Fibroblast of lung (primary cell): ENCODE results near the gene C1orf52. TPM values are rescaled to one million over a fixed set of nuclear protein-coding genes. Genes with fewer than 3 reads are reported as not detected.

Source experiments
- DNase-seq, 2 donors: peaks; one replicate each; pipeline versions ENCODE4 v3.0.0 to v3.0.0-alpha.2; 2010; ENCODE audit warnings: low read depth in 2 of 2
- H2AFZ ChIP-seq: 2 replicates; pipeline ENCODE4 v1.5.1; 2012; ENCODE audit warnings: low read length, control low read depth, inconsistent platforms
- H3K27ac ChIP-seq: 2 replicates; pipeline ENCODE4 v1.5.1; 2011; ENCODE audit warnings: low read length, control low read depth; ENCODE audit not compliant: insufficient read depth
- H3K27me3 ChIP-seq: 2 replicates; pipeline ENCODE4 v1.5.1; 2011; ENCODE audit warnings: mild to moderate bottlenecking, low read length; ENCODE audit not compliant: control insufficient read depth, insufficient read depth
- H3K36me3 ChIP-seq: 2 replicates; pipeline ENCODE4 v1.5.1; 2011; ENCODE audit warnings: low read length; ENCODE audit not compliant: control insufficient read depth, insufficient read depth
- H3K4me1 ChIP-seq: 2 replicates; pipeline ENCODE4 v1.5.1; 2011; ENCODE audit warnings: low read length; ENCODE audit not compliant: control insufficient read depth, insufficient read depth; ENCODE audit errors: extremely low read depth
- H3K4me2 ChIP-seq: 2 replicates; pipeline ENCODE4 v1.5.1; 2011; ENCODE audit warnings: low read length, control low read depth; ENCODE audit not compliant: insufficient read depth; ENCODE audit errors: extremely low read depth
- H3K4me3 ChIP-seq, 4 experiments: fragments of 200-600 bp in 1 of 4; sonication (generic) in 1 of 4; replicated peaks in 1 of 4; 2 replicates each; pipeline ENCODE4 v1.5.1; 2011 to 2016; ENCODE audit warnings: low read length in 4 of 4, low read depth in 3 of 4, mild to moderate bottlenecking in 3 of 4, control low read depth in 2 of 4, inconsistent platforms in 1 of 4, mixed read lengths in 1 of 4; ENCODE audit not compliant: insufficient read depth in 1 of 4; ENCODE audit errors: control extremely low read depth in 1 of 4
- H3K79me2 ChIP-seq: 2 replicates; pipeline ENCODE4 v1.5.1; 2012; ENCODE audit warnings: mild to moderate bottlenecking, low read length, inconsistent platforms; ENCODE audit not compliant: control insufficient read depth, insufficient read depth
- H3K9ac ChIP-seq: 2 replicates; pipeline ENCODE4 v1.5.1; 2011; ENCODE audit warnings: mild to moderate bottlenecking, low read length, control low read depth; ENCODE audit not compliant: insufficient read depth
- H3K9me3 ChIP-seq: 2 replicates; pipeline ENCODE4 v1.5.1; 2012; ENCODE audit warnings: low read depth, low read length; ENCODE audit not compliant: control insufficient read depth, insufficient read depth
- H4K20me1 ChIP-seq: 2 replicates; pipeline ENCODE4 v1.5.1; 2011; ENCODE audit warnings: low read length; ENCODE audit not compliant: control insufficient read depth, insufficient read depth; ENCODE audit errors: extremely low read depth
- EZH2 ChIP-seq: IDR thresholded peaks from 2 replicates; pipeline ENCODE4 v1.5.1; 2012; ENCODE audit warnings: low read length, control low read depth, mild to moderate bottlenecking; ENCODE audit errors: missing control alignments
- polyA plus RNA-seq, 2 donors: library from polyadenylated mRNA; depleted of rRNA in 1 of 2; stranded (reverse) in 1 of 2; unstranded in 1 of 2; fragments of >200 nt; gene quantifications; 2 replicates each; pipeline ENCODE4 v1.2.1, GENCODE V29; 2011 to 2012; ENCODE audit warnings: missing spikeins in 1 of 2
- total RNA-seq: library from RNA; depleted of rRNA; stranded (reverse); fragments of >200 nt; gene quantifications from 2 replicates; pipeline ENCODE4 v1.2.1, GENCODE V29; 2014
- TF ChIP-seq, protein P1 (sequence below), 2 donors: IDR thresholded peaks in 1 of 2; conservative IDR thresholded peaks in 1 of 2; 1 replicate in 1 of 2; 2 replicates in 1 of 2; pipeline ENCODE4 v1.5.1; 2011 to 2012; ENCODE audit warnings: low read length in 2 of 2, control low read depth in 1 of 2, inconsistent platforms in 1 of 2, low read depth in 1 of 2, mild to moderate bottlenecking in 1 of 2

C1orf52 gene
- total and polyA plus RNA-seq, 2 donors (not counting 1 experiment from before 2014, with no cell fraction given), result 11.4 to 24.7 TPM

DNA sequence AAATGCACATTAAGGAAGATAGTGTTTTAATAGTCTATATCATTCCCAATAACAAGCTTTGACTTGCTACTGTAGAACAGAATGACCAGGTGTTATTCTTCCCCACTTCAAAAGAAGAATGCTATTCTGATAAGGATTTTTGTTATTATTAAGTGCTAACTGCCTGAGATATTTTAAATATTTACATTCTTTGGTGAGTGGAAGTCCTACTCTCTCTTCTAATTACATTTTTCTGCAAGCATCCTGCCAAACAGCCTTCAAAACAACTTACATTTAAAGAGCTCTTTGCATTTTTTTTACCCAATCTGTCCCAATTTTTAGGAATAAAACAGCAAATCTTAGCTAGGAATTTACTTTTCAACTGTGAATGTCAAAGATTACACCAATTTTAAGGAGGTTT, 35.2 kb downstream of the C1orf52 start:
- TF ChIP-seq, protein P1, sequence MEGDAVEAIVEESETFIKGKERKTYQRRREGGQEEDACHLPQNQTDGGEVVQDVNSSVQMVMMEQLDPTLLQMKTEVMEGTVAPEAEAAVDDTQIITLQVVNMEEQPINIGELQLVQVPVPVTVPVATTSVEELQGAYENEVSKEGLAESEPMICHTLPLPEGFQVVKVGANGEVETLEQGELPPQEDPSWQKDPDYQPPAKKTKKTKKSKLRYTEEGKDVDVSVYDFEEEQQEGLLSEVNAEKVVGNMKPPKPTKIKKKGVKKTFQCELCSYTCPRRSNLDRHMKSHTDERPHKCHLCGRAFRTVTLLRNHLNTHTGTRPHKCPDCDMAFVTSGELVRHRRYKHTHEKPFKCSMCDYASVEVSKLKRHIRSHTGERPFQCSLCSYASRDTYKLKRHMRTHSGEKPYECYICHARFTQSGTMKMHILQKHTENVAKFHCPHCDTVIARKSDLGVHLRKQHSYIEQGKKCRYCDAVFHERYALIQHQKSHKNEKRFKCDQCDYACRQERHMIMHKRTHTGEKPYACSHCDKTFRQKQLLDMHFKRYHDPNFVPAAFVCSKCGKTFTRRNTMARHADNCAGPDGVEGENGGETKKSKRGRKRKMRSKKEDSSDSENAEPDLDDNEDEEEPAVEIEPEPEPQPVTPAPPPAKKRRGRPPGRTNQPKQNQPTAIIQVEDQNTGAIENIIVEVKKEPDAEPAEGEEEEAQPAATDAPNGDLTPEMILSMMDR (conservative IDR thresholded peaks at IDR 0.05 in 1 of 2, IDR thresholded peaks at IDR 0.05 in 1 of 2; ENCODE audit: low read depth in 1 of 2, low read length in 2 of 2), result no peak
- no peak for TF ChIP-seq EZH2
- no peak overlapping the region for H3K4me3 ChIP-seq
- H3K36me3 ChIP-seq, result no peaks in the 10 kb centered on the region
- no peak overlapping the region for H2AFZ ChIP-seq
- H3K79me2 ChIP-seq, result no peaks in the 10 kb centered on the region
- no peak overlapping the region for H3K4me2 ChIP-seq
- no peaks in the 10 kb centered on the region for H3K9me3 ChIP-seq
- H3K27me3 ChIP-seq, result no peaks in the 10 kb centered on the region
- no peaks in the 10 kb centered on the region for H4K20me1 ChIP-seq
- DNase-seq, result no peak
- H3K27ac ChIP-seq, result no peak overlapping the region
- H3K4me1 ChIP-seq, result no peaks in the 10 kb centered on the region
- H3K9ac ChIP-seq, result no peak overlapping the region

DNA sequence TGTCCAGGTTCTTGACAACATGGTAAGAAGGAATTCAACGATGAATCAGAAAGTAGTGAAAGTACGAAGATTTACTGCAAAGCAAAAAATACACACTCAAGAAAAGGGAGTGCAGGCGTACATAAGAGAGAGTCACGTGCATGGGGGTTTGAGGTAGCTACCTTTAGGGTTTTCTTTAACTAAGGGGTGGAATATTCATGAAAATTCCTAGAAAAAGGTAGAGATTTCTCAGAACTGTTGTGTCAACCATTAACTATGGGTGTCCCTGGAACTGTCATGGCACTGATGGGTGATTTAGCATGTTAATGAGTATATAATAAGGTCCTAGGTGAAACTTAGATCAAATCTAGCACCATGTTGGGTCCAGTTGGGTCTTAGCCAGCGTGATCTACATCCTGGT, 36.1 kb downstream of the C1orf52 start:
- no peaks in the 10 kb centered on the region for H3K27me3 ChIP-seq
- H2AFZ ChIP-seq, result no peak overlapping the region
- no peak for TF ChIP-seq EZH2
- TF ChIP-seq, protein P1 (conservative IDR thresholded peaks at IDR 0.05 in 1 of 2, IDR thresholded peaks at IDR 0.05 in 1 of 2; ENCODE audit: low read depth in 1 of 2, low read length in 2 of 2), result no peak
- no peaks in the 10 kb centered on the region for H3K9me3 ChIP-seq
- no peaks in the 10 kb centered on the region for H3K79me2 ChIP-seq
- no peaks in the 10 kb centered on the region for H4K20me1 ChIP-seq
- no peak overlapping the region for H3K9ac ChIP-seq
- DNase-seq, result no peak
- no peak overlapping the region for H3K4me2 ChIP-seq
- H3K27ac ChIP-seq, result no peak overlapping the region
- no peaks in the 10 kb centered on the region for H3K36me3 ChIP-seq
- no peaks in the 10 kb centered on the region for H3K4me1 ChIP-seq
- no peak overlapping the region for H3K4me3 ChIP-seq

DNA sequence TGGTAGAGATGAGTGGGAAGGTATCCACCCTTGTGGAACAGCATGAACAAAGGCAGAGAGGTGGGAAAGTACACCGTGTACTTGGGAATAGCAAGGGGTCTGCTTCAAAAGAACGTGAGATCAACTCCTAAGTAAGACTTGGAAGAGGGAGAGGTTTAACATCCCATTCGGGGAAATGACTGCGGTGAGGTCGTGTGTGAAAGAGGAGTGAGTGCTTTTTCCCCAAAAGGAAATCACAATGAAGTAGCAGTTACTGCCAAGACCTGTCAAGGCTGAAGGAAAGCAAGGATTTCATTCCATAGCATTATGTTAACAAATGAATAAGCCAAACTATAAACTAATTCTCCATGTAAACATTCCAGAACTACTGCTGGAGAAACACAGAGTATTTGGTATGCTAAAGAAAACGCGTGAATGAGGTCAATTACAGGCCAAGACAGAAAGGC, 38.7 kb downstream of the C1orf52 start:
- Histone ChIP-seq H3K4me2 (peak overlapping the region; percentile 52), H3K9ac (no peak overlapping the region), H3K4me3 (no peak overlapping the region), H3K36me3 (no peaks in the 10 kb centered on the region), H2AFZ (peak overlapping the region; percentile 38), H4K20me1 (no peaks in the 10 kb centered on the region), H3K9me3 (no peaks in the 10 kb centered on the region), H3K27ac (no peak overlapping the region), H3K4me1 (no peaks in the 10 kb centered on the region), H3K27me3 (no peaks in the 10 kb centered on the region), H3K79me2 (no peaks in the 10 kb centered on the region)
- TF ChIP-seq EZH2, result no peak
- TF ChIP-seq, protein P1 (conservative IDR thresholded peaks at IDR 0.05 in 1 of 2, IDR thresholded peaks at IDR 0.05 in 1 of 2; ENCODE audit: low read depth in 1 of 2, low read length in 2 of 2), result no peak
- DNase-seq, result peak; percentile 36 to 87
